PC-3 (cell line): ENCODE results near the gene PIAS2.

ENCODE experiments used
- CTCF ChIP-seq: fragments of 300-600 bp; sonication (generic); conservative IDR thresholded peaks from 2 replicates; pipeline ENCODE4 v1.5.1; 2017; ENCODE audit warnings: antibody characterized with exemption, low read depth, mild to moderate bottlenecking, low read length
- EZH2phosphoT487 ChIP-seq: fragments of 300-600 bp; sonication (generic); IDR thresholded peaks from 2 replicates; pipeline ENCODE4 v1.6.1; 2018; ENCODE audit warnings: mild to moderate bottlenecking, antibody characterized with exemption, low read length, borderline replicate concordance

GRCh38 chr18:46810481-46811000 lies 106.8 kb downstream of the PIAS2 start:
- no peak for TF ChIP-seq CTCF
- TF ChIP-seq EZH2phosphoT487 = no peak
